Body of pancreas (tissue), 4 donors: ENCODE results near the gene SEMA3A.

Source experiments
- POLR2A ChIP-seq, 3 donors: fragments of 450-650 bp; IDR thresholded peaks; one replicate each; pipeline ENCODE4 v1.6.1; 2016; ENCODE audit warnings: antibody characterized with exemption in 3 of 3, mild to moderate bottlenecking in 2 of 3
- TF ChIP-seq, protein P1 (sequence below), 7 experiments: fragments of 450-650 bp in 4 of 7; fragments of 200-600 bp in 3 of 7; sonication (generic) in 3 of 7; IDR thresholded peaks; one replicate each; pipeline ENCODE4 v1.5.1; 2016 to 2019; ENCODE audit warnings: antibody characterized with exemption in 7 of 7

DNA sequence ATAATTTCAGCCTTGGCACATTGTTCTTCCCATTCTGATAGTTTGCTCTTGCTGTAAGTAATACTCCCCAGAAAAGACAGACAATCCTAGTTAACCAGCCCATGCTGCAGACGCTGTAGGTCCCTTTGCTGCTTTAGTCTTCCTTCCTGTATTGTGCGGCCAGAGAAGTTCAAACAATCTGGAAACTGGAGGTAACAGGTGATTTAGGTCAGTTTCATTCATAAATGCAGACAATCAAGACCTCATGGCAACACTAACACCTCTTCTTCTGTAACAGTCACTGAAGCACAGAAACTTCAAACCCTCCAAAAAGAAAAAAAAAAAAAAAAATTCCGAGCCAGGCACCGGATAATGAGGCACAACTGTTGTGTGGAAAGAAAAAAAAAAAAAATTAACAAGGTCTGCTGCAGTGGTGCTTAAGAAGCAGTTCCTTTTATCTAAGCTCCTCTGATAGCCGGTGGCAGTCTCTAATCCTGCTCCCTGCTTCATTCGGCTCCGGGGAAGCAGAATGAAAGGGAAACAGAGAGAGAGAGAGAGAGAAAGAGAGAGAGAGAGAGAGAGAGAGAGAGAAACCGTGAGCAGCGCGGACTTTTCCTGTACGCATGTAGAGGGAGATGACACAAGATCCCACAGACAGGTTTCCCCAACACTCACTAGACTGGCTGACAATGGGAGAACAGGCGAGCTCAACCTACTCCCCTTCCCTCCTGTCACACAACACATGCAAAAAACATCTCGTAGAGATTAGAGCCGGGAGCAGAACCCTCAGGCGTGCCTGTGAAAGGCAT lies at the start of gene SEMA3A:
- TF ChIP-seq, protein P1, sequence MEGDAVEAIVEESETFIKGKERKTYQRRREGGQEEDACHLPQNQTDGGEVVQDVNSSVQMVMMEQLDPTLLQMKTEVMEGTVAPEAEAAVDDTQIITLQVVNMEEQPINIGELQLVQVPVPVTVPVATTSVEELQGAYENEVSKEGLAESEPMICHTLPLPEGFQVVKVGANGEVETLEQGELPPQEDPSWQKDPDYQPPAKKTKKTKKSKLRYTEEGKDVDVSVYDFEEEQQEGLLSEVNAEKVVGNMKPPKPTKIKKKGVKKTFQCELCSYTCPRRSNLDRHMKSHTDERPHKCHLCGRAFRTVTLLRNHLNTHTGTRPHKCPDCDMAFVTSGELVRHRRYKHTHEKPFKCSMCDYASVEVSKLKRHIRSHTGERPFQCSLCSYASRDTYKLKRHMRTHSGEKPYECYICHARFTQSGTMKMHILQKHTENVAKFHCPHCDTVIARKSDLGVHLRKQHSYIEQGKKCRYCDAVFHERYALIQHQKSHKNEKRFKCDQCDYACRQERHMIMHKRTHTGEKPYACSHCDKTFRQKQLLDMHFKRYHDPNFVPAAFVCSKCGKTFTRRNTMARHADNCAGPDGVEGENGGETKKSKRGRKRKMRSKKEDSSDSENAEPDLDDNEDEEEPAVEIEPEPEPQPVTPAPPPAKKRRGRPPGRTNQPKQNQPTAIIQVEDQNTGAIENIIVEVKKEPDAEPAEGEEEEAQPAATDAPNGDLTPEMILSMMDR (IDR thresholded peaks at IDR 0.05), result peak in 2 of 7 experiments; percentile 5 to 20
- TF ChIP-seq POLR2A (IDR thresholded peaks at IDR 0.05), result no peak
